GM11168 (cell line): ENCODE measurements around the gene MUSTN1.

Experiments used
- in situ Hi-C: fragments of 300-500 bp; cut with MboI; formaldehyde crosslinking; loops from one replicate; pipeline ENCODE4 v1.12.0; 2022; ENCODE audit warnings: low sequenced_read_pairs; ENCODE audit not compliant: unreplicated experiment

Gene MUSTN1

DNA sequence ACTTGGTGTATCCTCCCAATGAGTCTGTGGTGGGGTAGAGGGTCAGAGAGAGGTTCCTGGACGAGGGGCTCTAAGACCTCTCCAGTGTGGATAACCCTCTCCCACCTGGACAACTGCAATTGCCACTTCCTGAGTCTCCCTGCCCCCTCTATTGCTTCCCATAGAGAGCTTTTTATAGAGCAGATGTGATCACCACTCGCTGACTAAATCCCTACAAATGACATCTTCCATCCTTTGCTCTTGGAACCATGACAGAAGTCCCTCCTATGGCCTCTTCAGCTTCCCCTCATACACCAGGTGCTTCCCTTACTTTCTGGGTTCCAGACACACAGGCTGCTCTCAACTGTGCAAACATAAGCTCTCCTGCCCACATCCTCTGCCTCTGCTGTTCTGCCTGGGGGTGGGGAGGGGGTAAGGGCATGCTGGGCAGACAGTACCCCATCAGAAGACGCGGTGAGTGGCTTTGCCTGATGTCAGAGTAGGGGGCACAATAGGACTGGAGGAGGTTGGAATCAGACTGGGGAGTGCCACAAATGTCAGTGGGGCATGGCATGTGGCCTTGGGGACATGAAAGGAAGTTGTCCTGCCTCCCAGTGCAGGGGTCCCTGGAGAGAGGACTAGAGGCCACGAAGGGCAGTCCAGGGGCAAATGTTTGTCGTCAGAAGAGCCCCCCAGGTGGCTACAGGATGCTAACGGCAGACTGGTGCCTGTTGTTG lies 25.0 kb downstream of the MUSTN1 start:
- in situ Hi-C loops, result no loop called here

DNA sequence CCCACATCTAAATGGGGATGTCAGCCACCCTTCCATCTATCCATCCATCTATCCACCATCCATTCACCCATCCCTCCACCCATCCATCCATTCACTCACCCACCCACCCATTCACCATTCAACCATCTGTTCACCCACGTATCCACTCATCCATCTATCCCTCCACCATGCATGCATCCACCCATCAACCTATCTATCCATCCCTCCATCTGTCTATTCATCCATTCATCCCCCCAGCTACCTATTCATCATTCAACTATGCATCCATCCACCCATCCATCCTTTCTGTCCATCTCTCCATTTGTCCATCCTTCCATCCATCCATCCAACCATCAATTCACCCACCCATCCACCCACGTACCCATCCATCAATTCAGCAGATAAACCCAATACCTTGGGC lies 25.7 kb downstream of the MUSTN1 start:
- in situ Hi-C loops, result no loop called here

- in situ Hi-C loops, result no loop called here
Measured at GRCh38 chr3:52805270-52806039, 29.4 kb downstream of the MUSTN1 start.

DNA sequence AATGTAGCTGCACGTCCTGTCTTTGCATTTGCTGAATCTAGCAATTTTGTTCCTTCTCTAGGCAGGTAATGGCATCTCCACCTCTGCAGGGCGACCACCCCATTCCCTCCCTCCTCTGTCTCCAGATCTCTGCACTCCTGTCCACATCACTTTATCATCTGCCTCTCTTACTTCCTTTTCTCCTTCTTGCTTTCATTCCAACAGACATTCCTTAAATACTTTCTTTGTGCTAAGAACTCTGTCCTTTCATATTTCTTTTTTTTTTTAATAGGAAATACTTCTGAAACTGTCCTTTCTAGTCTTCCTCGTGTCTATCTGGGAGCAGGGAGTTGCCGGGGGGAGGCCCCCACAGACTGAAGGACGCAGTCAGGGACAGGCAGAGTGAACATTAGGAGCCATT lies 33.0 kb downstream of the MUSTN1 start:
- in situ Hi-C loops, result no loop called here

GRCh38 chr3:52800079-52800478 lies 34.7 kb downstream of the MUSTN1 start:
- in situ Hi-C loops, result no loop called here

DNA sequence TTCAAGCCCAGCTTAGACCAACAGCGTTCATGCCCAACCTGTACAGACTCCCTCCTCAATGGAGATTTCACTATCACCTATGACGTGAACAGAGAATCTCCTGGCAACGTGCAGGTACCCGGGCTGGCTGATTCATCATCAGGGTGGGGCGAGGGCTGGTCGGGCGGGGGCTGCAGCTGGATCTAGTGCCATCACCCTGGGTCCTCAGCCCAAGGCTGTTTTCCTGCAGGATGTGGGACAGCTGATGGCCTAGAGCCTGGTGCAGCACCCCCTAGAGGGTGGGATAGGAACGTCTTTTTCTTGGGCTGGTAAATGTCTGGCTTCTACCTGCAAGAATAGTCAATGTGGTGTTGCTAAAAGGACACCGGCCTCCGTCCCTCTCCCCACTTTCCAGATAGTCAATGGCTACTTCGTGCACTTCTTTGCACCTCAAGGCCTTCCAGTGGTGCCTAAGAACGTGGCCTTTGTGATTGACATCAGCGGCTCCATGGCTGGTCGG lies 35.8 kb downstream of the MUSTN1 start:
- in situ Hi-C loops, result no loop called here

- in situ Hi-C loops, result no loop called here
Measured at GRCh38 chr3:52798376-52798977, 36.3 kb downstream of the MUSTN1 start.

DNA sequence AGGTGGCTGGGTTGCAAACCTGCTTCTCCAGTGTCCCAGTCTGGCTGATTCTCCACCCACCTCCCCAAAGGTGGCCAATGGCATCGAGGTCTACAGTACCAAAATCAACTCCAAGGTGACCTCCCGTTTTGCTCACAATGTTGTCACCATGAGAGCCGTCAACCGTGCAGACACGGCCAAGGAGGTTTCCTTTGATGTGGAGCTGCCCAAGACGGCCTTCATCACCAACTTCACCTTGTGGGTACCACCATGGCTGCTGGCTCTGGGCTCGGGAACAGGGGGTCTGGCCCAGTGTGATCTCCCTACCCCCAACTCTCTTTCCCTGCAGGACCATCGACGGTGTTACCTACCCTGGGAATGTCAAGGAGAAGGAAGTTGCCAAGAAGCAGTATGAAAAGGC lies 38.4 kb downstream of the MUSTN1 start:
- in situ Hi-C loops, result no loop called here

DNA sequence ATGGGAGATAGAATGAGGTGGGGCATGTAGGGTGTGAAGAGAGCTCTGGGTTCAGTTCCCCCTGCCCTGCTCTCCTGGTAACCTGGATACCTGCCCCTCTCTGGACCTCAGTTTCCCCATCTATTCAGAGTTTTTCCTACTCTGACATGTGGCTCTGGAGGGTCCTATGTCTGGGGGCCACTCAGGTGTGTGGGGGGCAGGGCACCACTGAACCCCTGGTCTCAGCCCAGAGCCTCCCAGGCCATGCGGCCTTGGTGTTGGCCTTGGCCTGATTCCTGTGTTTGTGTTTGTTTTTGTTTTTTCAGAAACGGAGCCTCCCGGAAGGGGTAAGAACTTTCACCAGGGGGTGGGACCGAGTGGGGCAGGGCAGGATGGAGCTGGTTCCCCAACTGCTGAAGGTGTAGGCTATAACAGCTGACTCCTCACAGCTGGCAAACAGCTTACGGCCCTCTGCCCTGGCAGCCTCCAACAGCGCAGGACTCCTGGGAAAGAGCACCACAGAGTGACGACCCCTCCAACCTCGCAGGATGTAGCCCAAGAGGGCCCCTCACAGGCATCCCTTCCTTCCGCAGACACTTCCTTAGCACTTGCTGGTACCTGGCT lies 39.4 kb downstream of the MUSTN1 start:
- in situ Hi-C loops, result no loop called here

GRCh38 chr3:52794612-52795099 lies 40.2 kb downstream of the MUSTN1 start, which contains the start of gene ITIH3:
ITIH3 (plus strand) TSS chr3:52794796; CDS start chr3:52794804, 8 bp downstream.
- in situ Hi-C loops, result no loop called here

GRCh38 chr3:52793702-52794611 lies 40.9 kb downstream of the MUSTN1 start:
- in situ Hi-C loops, result no loop called here

- in situ Hi-C loops, result no loop called here
Measured at GRCh38 chr3:52792961-52793695, 41.7 kb downstream of the MUSTN1 start.

GRCh38 chr3:52792413-52792812 lies 42.4 kb downstream of the MUSTN1 start:
- in situ Hi-C loops, result no loop called here

DNA sequence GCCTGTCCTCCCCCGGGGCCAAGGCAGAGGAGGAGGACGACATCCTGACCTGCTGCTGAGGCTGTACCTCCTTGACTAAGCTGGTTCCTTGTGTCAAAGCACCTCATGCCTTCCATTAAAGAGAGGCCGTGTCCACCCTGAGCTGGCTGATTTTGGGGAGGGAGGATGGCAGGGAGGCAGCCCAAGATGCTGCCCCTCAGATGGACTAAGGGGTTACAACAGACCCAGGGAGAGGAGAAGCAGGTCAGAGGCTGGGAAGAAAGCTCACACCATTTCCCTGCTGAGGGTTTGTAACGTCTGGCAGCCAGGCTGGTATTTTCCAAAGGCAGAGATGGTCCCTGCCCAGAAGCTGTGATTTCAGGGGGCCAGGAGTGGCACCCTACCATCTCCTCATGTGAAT lies 42.9 kb downstream of the MUSTN1 start:
- in situ Hi-C loops, result no loop called here

DNA sequence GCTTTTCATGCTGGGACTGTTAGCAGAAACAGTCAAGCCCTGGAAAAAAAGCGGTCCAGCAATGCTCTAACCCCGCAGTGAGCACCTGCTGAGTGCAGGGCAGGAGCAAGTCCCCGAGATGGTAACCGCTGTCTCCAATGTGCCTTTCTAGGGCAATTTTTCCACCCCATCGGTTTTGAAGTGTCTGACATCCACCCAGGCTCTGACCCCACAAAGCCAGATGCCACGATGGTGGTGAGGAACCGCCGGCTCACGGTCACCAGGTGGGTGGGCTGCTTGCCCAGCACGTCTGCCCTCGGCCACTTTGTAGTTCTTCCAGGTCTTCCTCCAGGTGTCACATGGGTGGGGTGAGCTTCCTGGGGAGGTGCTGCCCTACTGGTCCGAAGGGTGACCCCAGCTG lies 43.5 kb downstream of the MUSTN1 start:
- in situ Hi-C loops, result no loop called here

DNA sequence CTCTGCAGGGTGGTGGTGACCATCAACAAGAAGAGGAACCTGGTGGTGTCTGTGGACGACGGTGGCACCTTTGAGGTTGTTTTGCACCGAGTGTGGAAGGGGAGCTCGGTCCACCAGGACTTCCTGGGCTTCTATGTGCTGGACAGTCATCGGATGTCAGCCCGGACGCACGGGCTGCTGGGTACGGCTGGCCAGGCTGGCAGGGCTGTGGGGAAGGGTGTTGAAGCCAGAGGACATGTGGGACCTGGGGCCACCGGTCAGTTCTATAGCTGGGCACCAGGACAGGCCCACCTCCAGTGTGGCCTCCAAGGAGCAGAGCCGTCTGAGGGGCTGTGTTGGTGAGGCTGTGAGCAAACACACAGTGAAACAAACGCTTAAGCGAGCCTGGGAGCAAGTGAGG lies 44.1 kb downstream of the MUSTN1 start:
- in situ Hi-C loops, result no loop called here

- in situ Hi-C loops, result no loop called here
Measured at GRCh38 chr3:52790337-52790736, 44.5 kb downstream of the MUSTN1 start.

DNA sequence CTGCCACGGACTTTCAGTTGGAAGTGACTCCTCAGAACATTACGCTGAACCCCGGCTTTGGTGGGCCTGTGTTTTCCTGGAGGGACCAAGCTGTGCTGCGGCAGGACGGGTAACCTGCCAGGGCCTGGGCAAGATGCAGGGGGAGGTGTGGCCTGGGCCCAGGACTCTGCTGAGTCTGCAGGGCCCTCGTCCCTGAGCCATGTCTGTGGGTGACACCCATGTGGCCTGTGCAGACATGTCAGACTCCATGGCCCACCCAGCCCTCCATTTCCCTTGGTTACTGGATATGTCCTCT lies 45.1 kb downstream of the MUSTN1 start:
- in situ Hi-C loops, result no loop called here
